ENCODE measurements around the gene PDE4D. TPM values are rescaled to one million over a fixed set of nuclear protein-coding genes. Genes with fewer than 3 reads are reported as not detected.

The PDE4D gene
- total RNA-seq, 1 donor from 2014 or later = 14.2 TPM

DNA sequence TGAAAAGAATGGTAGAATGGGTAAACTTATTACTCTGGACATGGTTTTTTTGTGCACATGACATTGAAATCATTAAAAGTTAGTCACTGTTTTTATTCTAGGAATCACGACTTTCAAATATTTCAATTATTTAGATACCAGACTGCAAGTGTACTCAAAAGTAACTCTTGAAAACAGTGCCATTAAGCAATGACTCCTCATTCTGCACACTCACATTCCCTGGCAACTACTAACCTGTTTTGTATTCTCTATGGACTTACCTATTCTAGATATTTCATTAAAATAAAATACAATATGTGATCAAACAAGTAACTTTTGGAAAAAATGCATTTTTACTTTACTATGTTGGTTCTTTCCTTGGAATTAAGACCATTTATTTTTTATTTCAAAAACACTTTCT is 607.0 kb downstream of the PDE4D start:
- H3K9me3 ChIP-seq (ENCODE audit: insufficient read depth, low read depth, low read length) = no peaks in the 10 kb centered on the region
- H3K4me1 ChIP-seq (ENCODE audit: insufficient read depth, low read length) = no peaks in the 10 kb centered on the region
- no peaks in the 10 kb centered on the region for H3K36me3 Mint-ChIP-seq (ENCODE audit: low read depth, unreplicated experiment)
- H4K20me1 ChIP-seq (ENCODE audit: insufficient read depth, low read length) = no peaks in the 10 kb centered on the region
- H3K36me3 ChIP-seq (ENCODE audit: insufficient read depth, low read length) = no peaks in the 10 kb centered on the region
- H3K27me3 ChIP-seq (ENCODE audit: insufficient read depth, low read length) = no peaks in the 10 kb centered on the region
- H3K27me3 Mint-ChIP-seq (ENCODE audit: low read depth, unreplicated experiment) = peaks cover 2% of the 10 kb centered on the region
- no peaks in the 10 kb centered on the region for H3K9me3 Mint-ChIP-seq (ENCODE audit: unreplicated experiment)
- H3K79me2 ChIP-seq (ENCODE audit: insufficient read depth, low read length) = no peaks in the 10 kb centered on the region
- no peak overlapping the region for H3K9ac ChIP-seq (ENCODE audit: low read length)
- H2AFZ ChIP-seq (ENCODE audit: low read depth, low read length) = no peak overlapping the region
- H3K4me1 Mint-ChIP-seq (ENCODE audit: low read depth, unreplicated experiment) = peaks cover 12% of the 10 kb centered on the region
- H3K4me2 ChIP-seq (ENCODE audit: low read length) = no peak overlapping the region
- H3K27ac Mint-ChIP-seq (ENCODE audit: unreplicated experiment) = no peak overlapping the region
- FAIRE-seq = no peak
- no peak overlapping the region for H3K4me3 Mint-ChIP-seq (ENCODE audit: unreplicated experiment)
- no peak for DNase-seq (ENCODE audit: low read depth)
- no peak overlapping the region for H3K27ac ChIP-seq (ENCODE audit: low read depth, low read length)
- H3K4me3 ChIP-seq (ENCODE audit: insufficient read depth, low read depth, low read length) = no peak overlapping the region
- TF ChIP-seq, protein P1, sequence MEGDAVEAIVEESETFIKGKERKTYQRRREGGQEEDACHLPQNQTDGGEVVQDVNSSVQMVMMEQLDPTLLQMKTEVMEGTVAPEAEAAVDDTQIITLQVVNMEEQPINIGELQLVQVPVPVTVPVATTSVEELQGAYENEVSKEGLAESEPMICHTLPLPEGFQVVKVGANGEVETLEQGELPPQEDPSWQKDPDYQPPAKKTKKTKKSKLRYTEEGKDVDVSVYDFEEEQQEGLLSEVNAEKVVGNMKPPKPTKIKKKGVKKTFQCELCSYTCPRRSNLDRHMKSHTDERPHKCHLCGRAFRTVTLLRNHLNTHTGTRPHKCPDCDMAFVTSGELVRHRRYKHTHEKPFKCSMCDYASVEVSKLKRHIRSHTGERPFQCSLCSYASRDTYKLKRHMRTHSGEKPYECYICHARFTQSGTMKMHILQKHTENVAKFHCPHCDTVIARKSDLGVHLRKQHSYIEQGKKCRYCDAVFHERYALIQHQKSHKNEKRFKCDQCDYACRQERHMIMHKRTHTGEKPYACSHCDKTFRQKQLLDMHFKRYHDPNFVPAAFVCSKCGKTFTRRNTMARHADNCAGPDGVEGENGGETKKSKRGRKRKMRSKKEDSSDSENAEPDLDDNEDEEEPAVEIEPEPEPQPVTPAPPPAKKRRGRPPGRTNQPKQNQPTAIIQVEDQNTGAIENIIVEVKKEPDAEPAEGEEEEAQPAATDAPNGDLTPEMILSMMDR (IDR thresholded peaks at IDR 0.05; ENCODE audit: insufficient read depth, low read depth, low read length) = no peak
- no peak for TF ChIP-seq EZH2 (IDR thresholded peaks at IDR 0.05; ENCODE audit: insufficient read depth, low read length)

- H3K79me2 ChIP-seq (ENCODE audit: insufficient read depth, low read length) = no peaks in the 10 kb centered on the region
- FAIRE-seq = no peak
- H3K27me3 Mint-ChIP-seq (ENCODE audit: low read depth, unreplicated experiment) = peaks cover 2% of the 10 kb centered on the region
These were observed 608.1 kb downstream of the PDE4D start for GRCh38 chr5:59285300-59286016.

More at GRCh38 chr5:59285300-59286016, 608.1 kb downstream of the PDE4D start:
- Histone ChIP-seq H3K4me2 (ENCODE audit: low read length) (no peak overlapping the region), H2AFZ (ENCODE audit: low read depth, low read length) (no peak overlapping the region), H3K27ac (ENCODE audit: low read depth, low read length) (no peak overlapping the region), H3K4me1 (ENCODE audit: insufficient read depth, low read length) (no peaks in the 10 kb centered on the region), H3K4me3 (ENCODE audit: insufficient read depth, low read depth, low read length) (no peak overlapping the region), H4K20me1 (ENCODE audit: insufficient read depth, low read length) (no peaks in the 10 kb centered on the region), H3K9ac (ENCODE audit: low read length) (no peak overlapping the region), H3K9me3 (ENCODE audit: insufficient read depth, low read depth, low read length) (no peaks in the 10 kb centered on the region), H3K36me3 (ENCODE audit: insufficient read depth, low read length) (no peaks in the 10 kb centered on the region), H3K27me3 (ENCODE audit: insufficient read depth, low read length) (no peaks in the 10 kb centered on the region)
- TF ChIP-seq EZH2 (IDR thresholded peaks at IDR 0.05; ENCODE audit: insufficient read depth, low read length) = no peak
- TF ChIP-seq, protein P1 (IDR thresholded peaks at IDR 0.05; ENCODE audit: insufficient read depth, low read depth, low read length) = no peak
- DNase-seq (ENCODE audit: low read depth) = no peak
- Mint-ChIP-seq H3K4me3 (ENCODE audit: unreplicated experiment) (no peak overlapping the region), H3K27ac (ENCODE audit: unreplicated experiment) (no peak overlapping the region), H3K9me3 (ENCODE audit: unreplicated experiment) (no peaks in the 10 kb centered on the region), H3K36me3 (ENCODE audit: low read depth, unreplicated experiment) (no peaks in the 10 kb centered on the region), H3K4me1 (ENCODE audit: low read depth, unreplicated experiment) (peaks cover 12% of the 10 kb centered on the region)

Measured in astrocyte (in vitro differentiated cells and primary cell).